ENCODE results near the gene LRRC4C. TPM values are rescaled to one million over a fixed set of nuclear protein-coding genes. Genes with fewer than 3 reads are reported as not detected.

Gene LRRC4C
- total RNA-seq, 1 experiment from 2014 or later: 0.15 TPM

DNA sequence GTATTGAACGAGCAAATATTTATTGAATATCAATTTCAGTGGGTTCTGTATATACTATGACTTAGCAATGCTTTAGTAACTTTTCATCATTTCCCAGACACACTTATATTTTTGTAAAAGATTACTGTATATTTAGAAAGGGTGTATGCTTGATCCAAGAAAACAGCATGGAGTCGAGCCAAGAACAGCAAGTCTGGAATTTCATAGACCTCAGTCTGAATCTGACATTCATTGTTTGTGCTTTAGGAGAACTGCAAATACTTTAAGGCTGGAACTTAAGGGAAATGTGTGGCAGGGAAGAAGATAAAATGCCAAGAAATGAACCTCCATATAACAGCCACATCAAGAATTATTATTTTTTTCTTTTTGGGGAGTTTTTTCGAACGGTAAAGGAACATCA, 1156.8 kb downstream of the LRRC4C start:
- CTCF ChIA-PET: no interaction called here
- no TSS peak for BruUV-seq (replicated peaks)
- intact Hi-C loops (cut with micrococcal nuclease; ENCODE audit: unreplicated experiment): no loop called here

DNA sequence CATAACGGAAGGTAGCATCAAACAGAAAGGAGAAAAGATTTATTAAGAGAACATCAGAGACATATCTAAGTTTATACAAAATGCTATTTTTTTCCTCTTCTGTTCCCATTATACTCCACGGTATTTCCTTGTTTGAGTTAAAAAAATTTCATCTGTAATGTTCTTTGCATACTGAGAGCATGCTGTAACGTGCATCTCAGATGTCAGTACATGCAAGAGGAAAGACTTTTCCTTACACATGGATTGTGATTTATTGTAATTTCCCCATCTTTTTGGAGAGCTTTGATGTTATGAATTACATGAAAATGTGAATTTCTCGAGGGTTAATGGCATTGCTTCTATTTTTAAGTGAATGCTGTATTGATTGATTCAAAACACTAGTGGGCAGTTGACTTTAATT, 1164.0 kb downstream of the LRRC4C start:
- BruUV-seq (replicated peaks): no TSS peak
- ChIA-PET CTCF (no interaction called here), POLR2A (no interaction called here)
- Histone ChIP-seq H3K27me3 (ENCODE audit: control insufficient read depth, insufficient read depth, low read length) (peaks cover 4% of the 10 kb centered on the region), H3K9me3 (ENCODE audit: control insufficient read depth, insufficient read depth, low read depth, low read length) (no peaks in the 10 kb centered on the region), H3K4me3 (ENCODE audit: low read depth in 2 of 2, low read length in 2 of 2) (no peak overlapping the region), H3K27ac (ENCODE audit: low read length) (no peak overlapping the region), H3K36me3 (ENCODE audit: control insufficient read depth, insufficient read depth, low read length) (no peaks in the 10 kb centered on the region), H3K4me1 (ENCODE audit: control insufficient read depth, insufficient read depth, low read length) (no peaks in the 10 kb centered on the region)
- intact Hi-C loops (cut with micrococcal nuclease; ENCODE audit: unreplicated experiment) (loop anchor here (2.0 kb wide), 1 partner anchor 165 kb away; no protein-coding TSS in a partner anchor), in situ Hi-C loops (cut with HindIII; ENCODE audit: low pct_unique_long_range_greater_than_20kb, low sequenced_read_pairs) (no loop called here)
- DNase-seq (ENCODE audit: low read depth, low spot score): no peak
- ATAC-seq: no peak
- TF ChIP-seq SIN3A (IDR thresholded peaks at IDR 0.05; ENCODE audit: borderline replicate concordance, insufficient read depth, low read depth, low read length): no peak
- TF ChIP-seq, protein P1, sequence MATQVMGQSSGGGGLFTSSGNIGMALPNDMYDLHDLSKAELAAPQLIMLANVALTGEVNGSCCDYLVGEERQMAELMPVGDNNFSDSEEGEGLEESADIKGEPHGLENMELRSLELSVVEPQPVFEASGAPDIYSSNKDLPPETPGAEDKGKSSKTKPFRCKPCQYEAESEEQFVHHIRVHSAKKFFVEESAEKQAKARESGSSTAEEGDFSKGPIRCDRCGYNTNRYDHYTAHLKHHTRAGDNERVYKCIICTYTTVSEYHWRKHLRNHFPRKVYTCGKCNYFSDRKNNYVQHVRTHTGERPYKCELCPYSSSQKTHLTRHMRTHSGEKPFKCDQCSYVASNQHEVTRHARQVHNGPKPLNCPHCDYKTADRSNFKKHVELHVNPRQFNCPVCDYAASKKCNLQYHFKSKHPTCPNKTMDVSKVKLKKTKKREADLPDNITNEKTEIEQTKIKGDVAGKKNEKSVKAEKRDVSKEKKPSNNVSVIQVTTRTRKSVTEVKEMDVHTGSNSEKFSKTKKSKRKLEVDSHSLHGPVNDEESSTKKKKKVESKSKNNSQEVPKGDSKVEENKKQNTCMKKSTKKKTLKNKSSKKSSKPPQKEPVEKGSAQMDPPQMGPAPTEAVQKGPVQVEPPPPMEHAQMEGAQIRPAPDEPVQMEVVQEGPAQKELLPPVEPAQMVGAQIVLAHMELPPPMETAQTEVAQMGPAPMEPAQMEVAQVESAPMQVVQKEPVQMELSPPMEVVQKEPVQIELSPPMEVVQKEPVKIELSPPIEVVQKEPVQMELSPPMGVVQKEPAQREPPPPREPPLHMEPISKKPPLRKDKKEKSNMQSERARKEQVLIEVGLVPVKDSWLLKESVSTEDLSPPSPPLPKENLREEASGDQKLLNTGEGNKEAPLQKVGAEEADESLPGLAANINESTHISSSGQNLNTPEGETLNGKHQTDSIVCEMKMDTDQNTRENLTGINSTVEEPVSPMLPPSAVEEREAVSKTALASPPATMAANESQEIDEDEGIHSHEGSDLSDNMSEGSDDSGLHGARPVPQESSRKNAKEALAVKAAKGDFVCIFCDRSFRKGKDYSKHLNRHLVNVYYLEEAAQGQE (IDR thresholded peaks at IDR 0.05; ENCODE audit: insufficient read depth in 1 of 2, low read depth in 2 of 2, low read length in 1 of 2): no peak
- TF ChIP-seq, protein P2, sequence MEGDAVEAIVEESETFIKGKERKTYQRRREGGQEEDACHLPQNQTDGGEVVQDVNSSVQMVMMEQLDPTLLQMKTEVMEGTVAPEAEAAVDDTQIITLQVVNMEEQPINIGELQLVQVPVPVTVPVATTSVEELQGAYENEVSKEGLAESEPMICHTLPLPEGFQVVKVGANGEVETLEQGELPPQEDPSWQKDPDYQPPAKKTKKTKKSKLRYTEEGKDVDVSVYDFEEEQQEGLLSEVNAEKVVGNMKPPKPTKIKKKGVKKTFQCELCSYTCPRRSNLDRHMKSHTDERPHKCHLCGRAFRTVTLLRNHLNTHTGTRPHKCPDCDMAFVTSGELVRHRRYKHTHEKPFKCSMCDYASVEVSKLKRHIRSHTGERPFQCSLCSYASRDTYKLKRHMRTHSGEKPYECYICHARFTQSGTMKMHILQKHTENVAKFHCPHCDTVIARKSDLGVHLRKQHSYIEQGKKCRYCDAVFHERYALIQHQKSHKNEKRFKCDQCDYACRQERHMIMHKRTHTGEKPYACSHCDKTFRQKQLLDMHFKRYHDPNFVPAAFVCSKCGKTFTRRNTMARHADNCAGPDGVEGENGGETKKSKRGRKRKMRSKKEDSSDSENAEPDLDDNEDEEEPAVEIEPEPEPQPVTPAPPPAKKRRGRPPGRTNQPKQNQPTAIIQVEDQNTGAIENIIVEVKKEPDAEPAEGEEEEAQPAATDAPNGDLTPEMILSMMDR (IDR thresholded peaks at IDR 0.05): no peak
- TF ChIP-seq POLR2AphosphoS5 (IDR thresholded peaks at IDR 0.05; ENCODE audit: low read depth, low read length): no peak
- TF ChIP-seq TCF7L2 (IDR thresholded peaks at IDR 0.05; ENCODE audit: low read depth, low read length): no peak

More for the DNA sequence above, 1156.8 kb downstream of the LRRC4C start:
- no peaks in the 10 kb centered on the region for H3K9me3 ChIP-seq (ENCODE audit: control insufficient read depth, insufficient read depth, low read depth, low read length)
- ATAC-seq (no peak), DNase-seq (ENCODE audit: low read depth, low spot score) (no peak)
- no peak overlapping the region for H3K27ac ChIP-seq (ENCODE audit: low read length)
- TF ChIP-seq SIN3A (IDR thresholded peaks at IDR 0.05; ENCODE audit: borderline replicate concordance, insufficient read depth, low read depth, low read length) (no peak), POLR2AphosphoS5 (IDR thresholded peaks at IDR 0.05; ENCODE audit: low read depth, low read length) (no peak), TCF7L2 (IDR thresholded peaks at IDR 0.05; ENCODE audit: low read depth, low read length) (no peak)
- TF ChIP-seq, protein P2 (IDR thresholded peaks at IDR 0.05): no peak
- TF ChIP-seq, protein P1 (IDR thresholded peaks at IDR 0.05; ENCODE audit: insufficient read depth in 1 of 2, low read depth in 2 of 2, low read length in 1 of 2): no peak
- H3K27me3 ChIP-seq (ENCODE audit: control insufficient read depth, insufficient read depth, low read length): no peaks in the 10 kb centered on the region
- no peaks in the 10 kb centered on the region for H3K36me3 ChIP-seq (ENCODE audit: control insufficient read depth, insufficient read depth, low read length)
- no peaks in the 10 kb centered on the region for H3K4me1 ChIP-seq (ENCODE audit: control insufficient read depth, insufficient read depth, low read length)
- in situ Hi-C loops (cut with HindIII; ENCODE audit: low pct_unique_long_range_greater_than_20kb, low sequenced_read_pairs): no loop called here
- no peak overlapping the region for H3K4me3 ChIP-seq (ENCODE audit: low read depth in 2 of 2, low read length in 2 of 2)
- POLR2A ChIA-PET: no interaction called here

Data from Panc1 (cell line).